T1000 (cell line): ENCODE data around the gene DDX60.
"Not testable (repeated sequence)": the region's sequence is repeated elsewhere in the genome, so short reads cannot be mapped to it uniquely, and the experiment has no call there.

Experiments
- DNase-seq: peaks from one replicate; lab custom pipeline; 2025; ENCODE audit warnings: mixed read lengths; lab: John Stamatoyannopoulos, UW

Gene DDX60, protein sequence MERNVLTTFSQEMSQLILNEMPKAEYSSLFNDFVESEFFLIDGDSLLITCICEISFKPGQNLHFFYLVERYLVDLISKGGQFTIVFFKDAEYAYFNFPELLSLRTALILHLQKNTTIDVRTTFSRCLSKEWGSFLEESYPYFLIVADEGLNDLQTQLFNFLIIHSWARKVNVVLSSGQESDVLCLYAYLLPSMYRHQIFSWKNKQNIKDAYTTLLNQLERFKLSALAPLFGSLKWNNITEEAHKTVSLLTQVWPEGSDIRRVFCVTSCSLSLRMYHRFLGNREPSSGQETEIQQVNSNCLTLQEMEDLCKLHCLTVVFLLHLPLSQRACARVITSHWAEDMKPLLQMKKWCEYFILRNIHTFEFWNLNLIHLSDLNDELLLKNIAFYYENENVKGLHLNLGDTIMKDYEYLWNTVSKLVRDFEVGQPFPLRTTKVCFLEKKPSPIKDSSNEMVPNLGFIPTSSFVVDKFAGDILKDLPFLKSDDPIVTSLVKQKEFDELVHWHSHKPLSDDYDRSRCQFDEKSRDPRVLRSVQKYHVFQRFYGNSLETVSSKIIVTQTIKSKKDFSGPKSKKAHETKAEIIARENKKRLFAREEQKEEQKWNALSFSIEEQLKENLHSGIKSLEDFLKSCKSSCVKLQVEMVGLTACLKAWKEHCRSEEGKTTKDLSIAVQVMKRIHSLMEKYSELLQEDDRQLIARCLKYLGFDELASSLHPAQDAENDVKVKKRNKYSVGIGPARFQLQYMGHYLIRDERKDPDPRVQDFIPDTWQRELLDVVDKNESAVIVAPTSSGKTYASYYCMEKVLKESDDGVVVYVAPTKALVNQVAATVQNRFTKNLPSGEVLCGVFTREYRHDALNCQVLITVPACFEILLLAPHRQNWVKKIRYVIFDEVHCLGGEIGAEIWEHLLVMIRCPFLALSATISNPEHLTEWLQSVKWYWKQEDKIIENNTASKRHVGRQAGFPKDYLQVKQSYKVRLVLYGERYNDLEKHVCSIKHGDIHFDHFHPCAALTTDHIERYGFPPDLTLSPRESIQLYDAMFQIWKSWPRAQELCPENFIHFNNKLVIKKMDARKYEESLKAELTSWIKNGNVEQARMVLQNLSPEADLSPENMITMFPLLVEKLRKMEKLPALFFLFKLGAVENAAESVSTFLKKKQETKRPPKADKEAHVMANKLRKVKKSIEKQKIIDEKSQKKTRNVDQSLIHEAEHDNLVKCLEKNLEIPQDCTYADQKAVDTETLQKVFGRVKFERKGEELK (N-terminal part only)

DNA sequence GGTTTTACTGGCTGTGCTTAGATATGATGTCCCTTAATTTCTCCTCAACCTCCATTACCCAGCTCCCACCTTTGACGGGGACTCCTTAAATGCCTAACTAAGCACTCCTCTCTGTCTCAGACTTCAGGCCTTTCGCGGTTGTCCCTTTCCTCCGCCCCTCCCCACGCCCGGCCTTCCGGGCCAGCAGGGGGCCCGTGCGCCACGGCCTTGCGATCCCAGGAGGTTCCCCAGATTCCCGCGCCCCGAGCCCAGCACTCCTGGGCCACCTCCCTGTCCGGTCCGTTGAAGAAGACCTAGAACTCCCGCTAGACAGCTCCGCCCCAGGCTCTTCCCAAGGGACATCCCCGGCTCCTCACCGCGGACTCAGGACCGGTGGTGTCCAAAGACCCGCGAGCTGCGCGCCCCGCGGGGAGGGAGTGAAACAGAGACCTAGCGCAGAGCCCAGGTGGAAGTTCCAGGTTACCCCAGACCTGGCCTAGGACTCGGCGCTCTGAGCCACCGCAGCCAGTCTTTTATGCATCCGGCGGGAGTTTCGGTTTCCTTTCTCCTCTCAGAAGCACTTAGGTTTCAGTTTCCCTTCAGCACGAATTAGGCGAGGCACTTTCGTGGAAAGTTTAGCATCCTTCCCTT, at the start of gene DDX60:
DDX60 (minus strand) TSS at position 487 of the 630 bp plus-strand sequence. CDS start 7,493 bp downstream, outside the sequence.
- peak; percentile 53 for DNase-seq

DNA sequence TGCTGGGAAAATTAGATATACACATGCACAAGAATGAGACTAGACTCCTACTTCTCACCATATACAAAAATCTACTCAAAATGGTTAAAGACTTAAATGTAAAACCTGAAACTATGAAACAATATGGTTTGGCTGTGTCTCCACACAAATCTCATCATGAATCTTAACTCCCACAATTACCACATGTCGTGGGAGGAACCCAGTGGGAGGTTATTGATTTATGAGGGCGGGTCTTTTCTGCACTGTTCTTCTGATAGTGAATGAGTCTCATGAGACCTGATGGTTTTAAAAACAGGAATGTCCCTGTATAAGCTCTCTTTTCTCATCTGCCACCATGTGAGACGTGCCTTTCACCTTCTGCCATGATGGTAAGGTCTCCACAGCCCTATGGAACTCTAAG, 48.5 kb upstream of the DDX60 start:
- DNase-seq: no peak

DNA sequence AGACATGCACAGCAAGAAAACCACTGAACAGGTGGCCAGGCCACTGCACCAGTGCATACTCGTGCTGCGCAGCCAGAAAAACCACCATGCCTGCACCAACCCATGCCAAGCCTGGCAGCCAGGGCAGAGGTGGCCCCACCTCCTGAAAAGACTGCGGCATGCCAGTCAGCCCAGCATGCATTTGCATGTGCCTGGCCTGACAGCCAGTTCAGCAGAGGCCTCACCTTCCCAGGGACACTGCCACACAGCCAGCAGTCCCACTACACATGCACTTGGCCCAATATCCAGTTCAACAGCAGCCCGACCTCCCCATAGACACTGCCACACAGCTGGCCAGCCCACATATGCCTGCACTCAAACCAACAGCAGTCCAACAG, 43.5 kb upstream of the DDX60 start:
- no peak for DNase-seq

DNA sequence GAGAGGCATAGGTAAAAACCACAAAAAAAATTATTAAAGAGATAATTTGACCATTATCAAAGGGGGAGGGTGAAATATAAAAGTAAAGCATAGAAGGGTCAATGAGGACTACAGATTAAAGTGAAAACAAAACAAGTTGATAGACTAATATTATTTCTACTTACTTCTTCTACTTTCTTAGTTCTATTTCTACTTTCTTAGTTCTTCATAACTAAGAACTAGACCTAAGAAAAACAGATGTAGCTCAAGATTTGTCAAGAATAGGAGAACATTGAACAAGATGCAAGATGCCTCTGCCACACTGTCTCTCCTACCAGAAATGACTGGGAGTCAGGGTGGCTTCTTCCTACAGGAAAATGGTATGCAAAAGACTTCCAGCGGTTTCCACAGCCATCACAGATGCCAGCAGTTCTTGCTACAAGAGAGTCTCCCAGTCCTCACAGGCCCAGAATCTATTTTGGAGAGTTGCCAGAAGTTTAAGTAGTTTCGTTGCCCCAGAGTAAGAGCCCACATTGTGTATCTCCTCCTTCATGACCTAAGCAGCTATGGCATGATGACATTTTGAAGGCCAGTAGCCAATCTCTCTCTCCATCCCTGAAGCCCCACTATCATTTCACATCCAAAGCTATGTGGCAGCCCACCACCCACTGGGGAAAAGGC, 42.9 kb upstream of the DDX60 start:
- DNase-seq: no peak

DNA sequence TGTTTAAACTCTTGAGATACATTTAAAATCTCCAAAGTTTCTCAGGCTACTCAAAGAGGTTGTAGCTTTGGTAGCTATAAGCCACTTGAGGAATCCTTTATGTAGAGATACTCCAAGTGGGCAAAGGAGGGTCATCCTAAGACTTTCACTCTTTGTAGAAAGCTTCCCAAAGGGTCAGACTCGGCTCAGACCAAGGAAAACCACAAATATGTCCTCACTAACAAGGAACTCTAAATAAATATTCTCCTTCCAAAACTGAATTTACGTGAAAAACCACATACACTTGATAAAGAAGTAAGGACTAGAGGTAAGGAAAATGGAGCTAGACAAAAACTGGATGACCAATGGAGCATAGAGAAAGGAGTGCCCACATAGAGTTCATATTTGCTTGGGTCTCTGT, 41.7 kb upstream of the DDX60 start:
- no peak for DNase-seq

DNA sequence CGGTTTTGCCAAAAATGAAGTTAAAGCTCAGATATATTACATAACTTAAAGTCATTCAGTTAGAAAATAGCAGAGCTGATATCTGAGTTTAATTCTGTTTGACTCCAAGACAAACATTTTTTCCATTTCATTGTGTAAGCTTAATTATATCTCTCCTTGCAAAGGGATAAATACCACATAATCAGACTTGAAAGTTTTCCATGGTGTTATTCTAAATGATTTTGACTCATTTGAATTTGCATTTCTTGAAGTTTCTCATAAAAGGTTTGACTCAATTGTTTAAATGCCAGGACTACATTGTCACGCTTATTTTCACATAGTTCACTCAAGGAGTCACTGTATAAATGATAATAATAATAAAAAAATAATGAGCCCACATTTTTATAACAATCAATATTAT, 39.4 kb upstream of the DDX60 start:
- no peak for DNase-seq

DNA sequence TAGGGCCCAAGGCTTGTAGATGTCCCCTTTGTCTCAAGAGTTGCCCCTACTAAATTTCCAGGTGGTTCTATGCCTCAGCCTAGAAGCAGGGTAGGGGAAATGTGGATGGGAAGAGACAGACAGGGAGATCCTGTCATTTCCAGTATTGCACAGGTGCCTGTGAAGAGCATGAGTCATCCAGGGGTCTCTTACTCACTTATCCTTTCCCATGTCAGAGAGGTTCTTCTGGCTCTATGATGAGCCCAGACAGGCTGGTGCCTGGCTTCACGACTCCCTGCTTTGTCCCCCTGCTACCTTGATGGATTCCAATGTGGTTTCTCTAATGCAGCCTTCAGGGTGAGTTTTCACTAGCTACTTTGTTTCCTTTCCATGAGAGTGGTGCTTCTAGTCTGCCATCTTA, 35.2 kb upstream of the DDX60 start:
- DNase-seq: no peak

DNA sequence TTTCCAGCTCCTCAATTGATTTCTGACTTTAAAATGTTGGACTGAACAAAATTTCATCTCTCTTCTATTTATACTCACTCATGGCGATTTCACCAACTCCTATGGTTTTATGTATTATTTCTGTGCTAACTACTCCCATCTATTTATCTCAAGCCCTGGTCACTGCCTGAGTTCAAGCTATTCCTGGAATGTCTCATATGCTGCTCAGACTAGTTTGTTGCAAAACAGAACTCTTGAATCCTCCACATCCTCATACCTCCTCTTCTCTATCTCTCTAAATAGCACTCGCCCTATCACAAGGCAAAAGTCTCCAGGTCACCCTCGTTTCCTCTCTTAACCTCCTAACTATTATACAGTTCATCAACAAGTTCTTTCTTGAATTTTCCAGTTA, 19.0 kb upstream of the DDX60 start:
- no peak for DNase-seq

DNA sequence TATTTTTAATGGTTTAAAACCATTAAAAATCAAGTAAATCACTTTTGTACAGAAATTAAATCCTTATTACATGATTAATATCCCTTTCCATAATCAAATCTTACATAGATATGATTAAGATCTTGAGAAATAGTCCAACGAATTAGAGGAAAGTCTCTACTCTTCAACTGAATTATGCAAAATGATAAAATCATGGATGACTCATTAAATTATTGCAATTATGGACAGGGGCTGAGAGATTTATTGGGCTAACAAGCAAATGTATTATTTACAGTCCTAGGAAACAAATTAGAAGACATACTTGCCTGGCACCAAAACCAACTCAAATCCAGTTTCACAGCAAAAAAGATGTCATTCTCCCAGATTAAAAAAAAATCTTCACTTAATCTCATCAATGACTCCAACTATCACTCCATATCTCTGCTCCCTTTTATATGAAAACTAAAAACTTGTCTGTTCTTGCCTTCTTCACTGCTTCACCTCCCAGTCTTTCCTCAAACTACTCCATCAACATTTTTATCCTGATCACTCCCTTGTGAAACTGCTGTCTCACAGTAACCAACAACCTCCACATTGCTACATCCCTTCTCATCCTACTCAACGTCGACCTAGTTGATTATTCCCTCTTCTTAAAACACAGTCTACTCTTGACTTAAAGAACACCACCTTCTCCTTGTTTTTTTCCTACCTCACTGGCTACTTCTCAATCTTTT, 18.4 kb upstream of the DDX60 start:
- no peak for DNase-seq

DNA sequence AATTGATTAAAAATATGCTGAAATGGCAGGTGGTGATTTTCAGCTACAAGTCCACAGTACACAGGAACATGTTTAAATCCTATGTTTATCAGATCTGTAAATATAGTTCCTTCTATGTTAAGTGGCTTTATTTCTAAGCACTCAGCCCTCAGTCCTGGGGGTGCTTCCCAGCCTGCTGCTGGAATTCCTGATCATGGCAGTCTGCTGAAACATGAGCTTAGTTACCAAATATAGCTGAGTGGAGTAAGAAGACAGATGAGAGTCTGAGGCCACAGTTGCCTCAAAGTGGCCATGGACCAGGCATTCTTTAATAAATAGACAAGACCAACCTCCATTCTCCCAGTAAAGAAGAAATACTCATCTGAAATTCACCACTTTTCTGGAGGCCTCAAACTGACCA, 17.1 kb upstream of the DDX60 start:
- no peak for DNase-seq

DNA sequence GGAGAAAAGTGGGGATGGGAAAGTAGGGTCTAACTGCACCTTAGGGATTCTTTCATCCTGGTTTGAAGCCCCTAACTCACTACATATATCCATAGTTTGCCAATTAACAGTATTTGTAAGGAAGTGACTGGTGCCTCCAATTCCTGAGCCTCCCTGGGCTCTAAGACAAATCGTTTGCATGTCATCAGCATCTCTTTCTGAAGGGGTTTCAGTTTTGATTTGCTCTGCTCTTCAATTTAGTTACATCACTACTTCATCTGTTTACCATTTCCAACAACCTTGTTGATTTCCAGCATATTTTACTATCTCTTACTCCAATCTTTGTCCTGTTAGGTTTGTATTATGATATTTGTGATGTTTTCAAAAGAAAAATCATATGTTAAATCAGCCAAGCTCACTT, 15.5 kb upstream of the DDX60 start:
- DNase-seq: no peak

DNA sequence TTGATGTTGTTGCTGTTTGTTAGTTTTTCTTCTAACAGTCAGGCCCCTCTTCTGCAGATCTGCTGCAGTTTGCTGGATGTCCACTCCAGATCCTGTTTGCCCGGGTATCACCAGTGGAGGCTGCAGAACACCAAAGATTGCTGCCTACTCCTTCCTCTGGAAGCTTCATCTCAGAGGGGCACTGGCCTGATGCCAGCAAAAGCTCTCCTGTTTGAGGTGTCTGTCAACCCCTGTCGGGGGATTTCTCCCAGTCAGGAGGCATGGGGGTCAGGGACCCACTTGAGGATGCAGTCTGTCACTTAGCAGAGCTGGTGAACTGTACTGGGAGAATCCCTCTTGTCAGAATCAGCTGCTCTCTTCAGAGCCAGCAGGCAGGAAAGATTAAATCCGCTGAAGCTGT, 12.0 kb upstream of the DDX60 start:
- not testable (repeated sequence) for DNase-seq

DNA sequence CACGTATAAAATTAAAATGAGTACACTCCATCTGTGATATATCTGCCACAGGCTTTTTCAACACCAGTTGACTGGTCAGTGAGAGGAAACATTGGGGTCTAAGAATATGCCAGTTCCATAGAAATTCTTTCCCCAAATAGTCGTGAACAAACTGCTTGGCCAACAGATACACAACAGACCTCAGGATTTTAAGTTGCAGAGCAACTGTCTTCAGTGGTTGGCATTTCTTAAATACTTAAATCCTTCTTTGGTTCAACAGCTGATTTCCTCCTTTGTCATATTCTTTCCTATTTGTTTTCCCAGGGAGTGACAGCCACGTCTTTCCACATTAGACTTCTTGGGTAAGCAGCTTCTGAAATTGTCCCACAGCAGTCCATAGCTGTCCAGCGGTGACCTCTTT, 7.0 kb upstream of the DDX60 start:
- DNase-seq: no peak

DNA sequence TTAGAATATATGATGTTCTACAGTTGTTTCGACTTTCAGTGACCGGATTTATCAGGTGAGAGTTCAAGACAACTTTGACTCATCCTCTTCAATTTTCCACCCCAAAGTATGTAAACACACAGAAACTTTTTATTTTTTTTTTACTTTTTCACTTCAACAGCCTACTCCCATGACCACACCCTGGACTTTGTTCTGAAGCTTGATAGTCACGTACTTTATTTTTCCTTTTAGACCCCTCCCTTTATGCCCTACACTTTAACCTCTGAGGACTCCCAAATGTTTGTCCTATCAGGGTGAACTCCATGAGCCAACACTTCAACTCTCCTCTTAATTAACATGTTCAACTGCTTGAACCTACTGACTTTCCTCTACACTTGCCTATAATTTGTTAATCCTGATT, 2.5 kb upstream of the DDX60 start:
- no peak for DNase-seq

DNA sequence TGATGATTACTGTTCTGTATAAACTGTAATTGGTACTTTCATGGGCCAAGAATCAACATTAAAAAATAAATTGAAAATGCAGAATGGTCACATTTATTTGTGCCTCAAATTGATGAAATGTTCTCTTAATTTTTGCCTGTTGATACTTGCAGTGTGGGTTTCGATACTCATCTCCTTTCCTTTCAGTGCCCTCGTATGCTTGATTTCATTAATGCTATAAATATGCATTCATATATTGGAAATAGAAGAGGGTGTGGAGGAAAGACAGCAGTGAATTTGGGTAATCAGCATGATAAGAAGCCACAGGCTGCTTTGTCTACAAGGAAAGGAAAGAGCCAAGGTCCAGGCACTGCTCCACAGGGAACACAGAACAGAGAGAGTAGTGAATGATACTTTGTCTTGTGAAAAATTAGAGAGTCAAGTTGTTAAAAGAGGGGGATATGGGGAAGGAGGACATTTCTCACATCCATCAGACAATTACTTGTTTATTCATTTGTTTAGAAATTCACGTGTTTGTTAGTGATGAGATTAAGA, 1.0 kb upstream of the DDX60 start:
- no peak for DNase-seq

DNA sequence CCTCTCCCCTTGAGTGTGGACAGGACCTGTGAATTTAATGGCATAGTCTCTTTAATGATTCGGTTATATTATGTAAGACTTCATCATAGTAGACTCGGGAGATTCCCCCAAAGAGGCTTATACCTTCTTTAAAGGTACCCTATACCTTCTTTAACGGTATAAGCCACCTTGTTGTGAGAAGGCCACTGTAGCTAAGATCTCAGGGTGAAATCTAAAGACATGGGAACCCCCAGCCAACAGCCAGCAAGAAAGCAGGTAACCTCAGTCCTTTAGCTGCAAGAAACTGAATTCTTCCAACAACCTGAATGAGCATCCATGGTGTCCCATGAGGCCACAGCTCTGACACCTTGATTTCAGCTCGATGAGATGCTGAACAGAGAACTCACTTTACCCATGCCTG, 931 bp downstream of the DDX60 start:
- no peak for DNase-seq

DNA sequence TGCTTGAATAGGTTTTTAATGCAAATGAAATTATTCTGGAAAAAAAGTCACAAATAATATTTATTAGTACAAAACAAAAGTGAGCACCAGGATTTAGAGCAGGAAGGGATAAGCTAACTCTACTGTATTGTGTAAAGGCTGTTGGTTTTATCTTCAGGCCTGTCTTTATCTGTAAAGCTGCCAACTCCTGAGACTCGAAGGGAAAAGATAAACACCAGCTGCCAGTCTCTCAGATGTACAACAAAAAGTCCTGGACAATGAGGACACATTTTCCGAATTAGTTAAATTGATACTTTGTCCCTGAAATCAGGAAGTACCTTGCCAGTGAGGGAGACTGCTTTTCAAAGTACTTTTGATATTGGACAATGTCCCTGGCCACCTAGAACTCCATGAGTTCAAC, 8.8 kb downstream of the DDX60 start:
- no peak for DNase-seq

DNA sequence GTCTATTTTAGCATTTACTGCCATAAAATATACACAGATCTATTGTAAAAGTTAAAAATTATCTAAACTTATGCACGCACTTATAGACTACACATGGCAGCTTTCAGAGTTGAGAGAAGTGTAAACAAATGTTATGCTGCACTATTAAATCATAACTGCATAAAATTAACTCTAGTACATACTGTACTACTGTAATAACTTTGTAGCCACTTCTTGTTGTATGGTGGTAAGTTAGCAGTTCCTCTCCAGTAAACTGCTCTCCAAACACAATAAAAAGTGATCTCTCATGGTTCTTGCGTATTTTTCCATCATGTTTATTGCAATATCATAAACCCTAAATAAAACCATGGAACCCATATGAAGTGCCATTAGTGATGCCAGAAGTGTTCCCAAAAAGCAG, 9.6 kb downstream of the DDX60 start:
- no peak for DNase-seq

DNA sequence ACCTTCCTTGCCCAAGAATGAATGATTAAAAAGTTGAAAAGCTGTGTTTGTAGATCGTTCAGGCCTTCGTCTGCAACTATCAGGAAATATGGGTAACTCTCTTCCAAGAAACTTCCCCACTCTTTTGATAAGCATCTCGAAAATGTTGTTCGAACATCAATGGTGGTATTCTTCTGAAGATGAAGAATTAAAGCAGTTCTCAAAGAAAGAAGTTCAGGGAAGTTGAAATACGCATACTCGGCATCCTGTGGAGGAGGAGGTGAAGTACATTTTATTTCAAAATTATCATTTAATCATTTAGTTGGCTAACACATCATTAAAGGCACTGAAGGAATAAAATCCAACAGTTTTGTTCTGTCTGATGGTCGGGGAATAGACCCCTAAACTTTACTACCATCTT, 12.1 kb downstream of the DDX60 start:
- no peak for DNase-seq

DNA sequence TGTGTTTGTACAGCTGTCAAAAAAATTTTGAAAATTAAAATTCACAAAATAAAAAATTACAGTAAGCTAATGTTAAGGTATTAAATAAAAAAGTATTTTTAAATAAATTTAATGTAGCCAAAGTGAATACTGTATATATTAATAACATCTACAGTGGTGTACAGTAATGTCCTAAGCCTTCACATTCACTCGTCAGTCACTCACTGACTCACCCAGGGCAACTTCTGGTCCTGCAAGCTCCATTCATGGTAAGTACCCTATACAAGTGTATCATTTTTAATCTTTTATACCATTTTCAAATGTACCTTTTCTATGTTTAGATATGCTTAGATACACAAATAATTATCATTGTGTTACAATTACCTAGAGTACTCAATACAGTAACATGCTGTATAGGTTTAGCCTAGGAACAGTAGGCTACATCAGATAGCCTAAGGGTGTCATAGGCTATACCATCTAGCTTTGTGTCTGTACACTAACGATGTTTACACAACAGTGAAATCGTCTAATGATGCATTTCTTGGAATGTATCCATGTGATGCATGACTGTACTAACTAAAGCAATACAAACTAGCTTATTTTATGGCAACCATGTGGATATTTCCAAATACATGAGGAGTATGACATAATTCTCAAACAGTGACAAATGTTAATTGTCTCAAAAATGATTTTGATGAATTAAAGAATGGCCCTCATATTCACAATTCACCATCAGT, 13.7 kb downstream of the DDX60 start:
- no peak for DNase-seq
